ENCODE results near the gene HPS1.
A peak's percentile ranks its signal among the peaks of the same experiment; 100 is the strongest.

HPS1 gene

GRCh38 chr10:98431016-98431415 lies 15.7 kb downstream of the HPS1 start:
- no peak for DNase-seq

- no peak for DNase-seq
Observed at GRCh38 chr10:98430427-98430826, 16.3 kb downstream of the HPS1 start.

- DNase-seq: no peak
Observed at GRCh38 chr10:98429320-98430072, 17.2 kb downstream of the HPS1 start.

- no peak for DNase-seq
Observed at GRCh38 chr10:98427011-98427515, 19.7 kb downstream of the HPS1 start.

- no peak for DNase-seq
Observed at GRCh38 chr10:98425511-98426352, 21.0 kb downstream of the HPS1 start.

- DNase-seq: no peak
Observed at GRCh38 chr10:98424295-98425254, 22.2 kb downstream of the HPS1 start.

- DNase-seq: peak; percentile 41
Observed at GRCh38 chr10:98423691-98424120, 23.0 kb downstream of the HPS1 start.

- peak; percentile 21 for DNase-seq
Observed at GRCh38 chr10:98422182-98422581, 24.6 kb downstream of the HPS1 start.

- peak; percentile 30 for DNase-seq
Observed at GRCh38 chr10:98420786-98421185, 25.9 kb downstream of the HPS1 start.

GRCh38 chr10:98419469-98420261 lies 27.1 kb downstream of the HPS1 start:
- DNase-seq: peak; percentile 23

- peak; percentile 30 for DNase-seq
Observed at GRCh38 chr10:98418665-98419468, 27.9 kb downstream of the HPS1 start.

- DNase-seq: no peak
Observed at GRCh38 chr10:98417973-98418664, 28.6 kb downstream of the HPS1 start.

- no peak for DNase-seq
Observed at GRCh38 chr10:98417481-98417959, 29.2 kb downstream of the HPS1 start.

GRCh38 chr10:98416606-98417388 lies 29.9 kb downstream of the HPS1 start:
- DNase-seq: peak; percentile 40

- DNase-seq: peak; percentile 43
Observed at GRCh38 chr10:98415731-98416119, 31.0 kb downstream of the HPS1 start.

- DNase-seq: peak; percentile 88
Observed at GRCh38 chr10:98414932-98415730, 31.6 kb downstream of the HPS1 start, which contains the start of gene PYROXD2. TSS of gene PYROXD2 (minus strand) at chr10:98415182. CDS start at chr10:98415135, 47 bp downstream.

GRCh38 chr10:98414578-98414931 lies 32.2 kb downstream of the HPS1 start:
- DNase-seq: no peak

- no peak for DNase-seq
Observed at GRCh38 chr10:98411768-98412167, 35.0 kb downstream of the HPS1 start.

Data from right forelimb (tissue), 1 donor.